K562 (cell line): ENCODE results near the gene PPP1R16B. TPM values are rescaled to one million over a fixed set of nuclear protein-coding genes. Genes with fewer than 3 reads are reported as not detected.

Source experiments
- ATAC-seq: fragments of 200-7000 bp; cut with Tn5 transposase; 3 replicates; pipeline ENCODE4 v1.9.1; 2020; ENCODE audit warnings: moderate library complexity
- BruUV-seq: library from RNA; stranded (reverse); fragments of 400-500 nt; replicated peaks from 2 replicates; lab custom pipeline; 2021; lab: Mats Ljungman, UMichigan
- CTCF ChIA-PET: fragments of 300-600 bp; formaldehyde crosslinking; extraction: SDS; loops from one replicate; lab custom pipeline; 2021; ENCODE audit warnings: low intra/inter-chr PET ratio; lab: Yijun Ruan, JAX
- POLR2A ChIA-PET: fragments of 300-600, 350-650 bp; sonication (Branson Sonifier 250); formaldehyde crosslinking; extraction: SDS; loops from one replicate; lab custom pipeline; 2021; ENCODE audit warnings: antibody characterized with exemption, inconsistent platforms; lab: Yijun Ruan, JAX
- DNase-seq, 4 experiments: peaks; one replicate each; pipeline versions ENCODE4 v3.0.0 to v3.0.0-alpha.2; 2011 to 2018; ENCODE audit warnings: low spot score in 3 of 4, mixed read lengths in 3 of 4; ENCODE audit errors: extremely low read depth in 1 of 4
- FAIRE-seq: peaks from 2 replicates; lab custom pipeline; 2011; peaks lifted over from hg19 to GRCh38; lab: Jason Lieb, UNC
- H2AFZ ChIP-seq: 2 replicates; pipeline ENCODE4 v1.6.0; 2011; ENCODE audit warnings: low read depth, low read length, control low read depth, inconsistent platforms
- H3K27ac ChIP-seq: fragments of 200-600 bp; 3 replicates; pipeline ENCODE4 v1.8.0; 2011; ENCODE audit warnings: low read depth, mild to moderate bottlenecking, control low read depth, inconsistent platforms, low read length, moderate library complexity, mixed read lengths; ENCODE audit errors: extremely low read depth
- H3K27me3 ChIP-seq, 2 experiments: fragments of 300-600 bp in 1 of 2; 2 replicates in 1 of 2; 3 replicates in 1 of 2; pipeline versions ENCODE4 v1.6.0 to v1.8.0; 2011; ENCODE audit warnings: inconsistent platforms in 2 of 2, low read length in 2 of 2, mild to moderate bottlenecking in 1 of 2, mixed read lengths in 1 of 2, moderate library complexity in 1 of 2; ENCODE audit not compliant: control insufficient read depth in 2 of 2, insufficient read depth in 2 of 2
- H3K36me3 ChIP-seq: fragments of 300-600 bp; 3 replicates; pipeline ENCODE4 v1.8.0; 2011; ENCODE audit warnings: mild to moderate bottlenecking, low read length, inconsistent platforms; ENCODE audit not compliant: control insufficient read depth, insufficient read depth
- H3K4me1 ChIP-seq, 2 experiments: fragments of 200-600 bp in 1 of 2; replicated peaks in 1 of 2; 2 replicates in 1 of 2; 3 replicates in 1 of 2; pipeline versions ENCODE4 v1.5.1 to v1.8.0; 2011; ENCODE audit warnings: inconsistent platforms in 2 of 2, low read length in 2 of 2, mild to moderate bottlenecking in 1 of 2, mixed read lengths in 1 of 2, moderate library complexity in 1 of 2; ENCODE audit not compliant: control insufficient read depth in 2 of 2, insufficient read depth in 2 of 2
- H3K4me2 ChIP-seq: 2 replicates; pipeline ENCODE4 v1.6.1; 2011; ENCODE audit warnings: low read length, control low read depth, inconsistent platforms, mixed read lengths; ENCODE audit not compliant: insufficient read depth
- H3K4me3 ChIP-seq: fragments of 200-600 bp; sonication (generic), shearing (Covaris generic); 2 replicates; pipeline ENCODE4 v1.5.1; 2016; ENCODE audit warnings: control low read depth, inconsistent platforms
- H3K79me2 ChIP-seq: fragments of 200-600 bp; 3 replicates; pipeline ENCODE4 v1.8.0; 2011; ENCODE audit warnings: low read length, inconsistent platforms; ENCODE audit not compliant: control insufficient read depth, insufficient read depth
- H3K9ac ChIP-seq, 2 experiments: 2 replicates each; pipeline versions ENCODE4 v1.6.0 to v1.6.1; 2011; ENCODE audit warnings: low read depth in 2 of 2, low read length in 2 of 2, control low read depth in 1 of 2, inconsistent platforms in 1 of 2, mild to moderate bottlenecking in 1 of 2, mixed read lengths in 1 of 2; ENCODE audit not compliant: insufficient read depth in 1 of 2
- H3K9me1 ChIP-seq: one replicate; pipeline ENCODE4 v1.6.0; 2011; ENCODE audit warnings: inconsistent platforms, mild to moderate bottlenecking, low read length, moderate library complexity; ENCODE audit not compliant: control insufficient read depth, insufficient read depth
- H3K9me3 ChIP-seq: replicated peaks from 2 replicates; pipeline ENCODE4 v1.5.1; 2011; ENCODE audit warnings: low read depth, low read length, inconsistent platforms; ENCODE audit not compliant: control insufficient read depth, insufficient read depth
- H4K20me1 ChIP-seq: replicated peaks from 2 replicates; pipeline ENCODE4 v1.6.1; 2011; ENCODE audit warnings: low read length, inconsistent platforms, mixed read lengths; ENCODE audit not compliant: control insufficient read depth, insufficient read depth
- CEBPG ChIP-seq, 3 experiments: fragments of 200-800 bp in 1 of 3; sonication (Bioruptor generic) in 1 of 3; sonication (generic) in 1 of 3; formaldehyde crosslinking in 1 of 3; IDR thresholded peaks in 2 of 3; conservative IDR thresholded peaks in 1 of 3; 2 replicates each; pipeline versions ENCODE4 v1.6.1 to v1.8.0; 2016 to 2022; ENCODE audit warnings: missing compliant biosample characterization in 2 of 3, missing genetic modification characterization in 2 of 3, mild to moderate bottlenecking in 1 of 3, missing genetic modification reagents in 1 of 3
- CHD1 ChIP-seq: fragments of 200-600 bp; sonication (generic); IDR thresholded peaks from one replicate; pipeline ENCODE4 v1.6.1; 2012; ENCODE audit warnings: mild to moderate bottlenecking, moderate library complexity, low read length, inconsistent platforms
- DACH1 ChIP-seq: fragments of 450-650 bp; IDR thresholded peaks from 2 replicates; pipeline ENCODE4 v1.6.1; 2018; ENCODE audit not compliant: partially characterized antibody
- GABPB1 ChIP-seq: sonication (generic); formaldehyde crosslinking; IDR thresholded peaks from 2 replicates; pipeline ENCODE4 v1.8.0; 2022; ENCODE audit warnings: mild to moderate bottlenecking, missing genetic modification reagents
- GTF2E2 ChIP-seq: fragments of 200-800 bp; sonication (Bioruptor generic); IDR thresholded peaks from 2 replicates; pipeline ENCODE4 v1.6.1; 2016; ENCODE audit warnings: missing genetic modification characterization, missing compliant biosample characterization
- HMG20B ChIP-seq: fragments of 250-450 bp; sonication (Bioruptor Pico); IDR thresholded peaks from 2 replicates; pipeline ENCODE4 v1.5.0; 2021; ENCODE audit warnings: mild to moderate bottlenecking
- KAT7 ChIP-seq: sonication (generic); formaldehyde crosslinking; IDR thresholded peaks from 2 replicates; pipeline ENCODE4 v1.8.0; 2022; ENCODE audit warnings: missing genetic modification reagents, mild to moderate bottlenecking, borderline replicate concordance
- MIER1 ChIP-seq: fragments of 450-650 bp; IDR thresholded peaks from 2 replicates; pipeline ENCODE4 v1.6.1; 2016; ENCODE audit warnings: antibody characterized with exemption, mild to moderate bottlenecking, low read depth
- NBN ChIP-seq: fragments of 450-650 bp; IDR thresholded peaks from 2 replicates; pipeline ENCODE4 v1.6.1; 2016; ENCODE audit warnings: low read depth, mild to moderate bottlenecking
- NCOA4 ChIP-seq: fragments of 450-650 bp; IDR thresholded peaks from 2 replicates; pipeline ENCODE4 v1.6.1; 2018; ENCODE audit warnings: mild to moderate bottlenecking; ENCODE audit not compliant: partially characterized antibody
- NR1H2 ChIP-seq: sonication (generic); formaldehyde crosslinking; IDR thresholded peaks from 2 replicates; pipeline ENCODE4 v1.4.0; 2020; ENCODE audit warnings: mild to moderate bottlenecking, missing genetic modification reagents
- SOX6 ChIP-seq: fragments of 450-650 bp; IDR thresholded peaks from 2 replicates; pipeline ENCODE4 v1.6.1; 2014; ENCODE audit warnings: mild to moderate bottlenecking
- TAF7 ChIP-seq: fragments of 450-650 bp; IDR thresholded peaks from 2 replicates; pipeline ENCODE4 v1.6.1; 2016; ENCODE audit warnings: missing genetic modification characterization, missing compliant biosample characterization
- U2AF1 ChIP-seq: fragments of 200-400 bp; formaldehyde crosslinking; optimal IDR thresholded peaks from 2 replicates; pipeline ENCODE3; 2017; ENCODE audit warnings: mild to moderate bottlenecking, low read depth, low read length, moderate library complexity
- ZNF324 ChIP-seq: fragments of 250-450 bp; sonication (Bioruptor Pico); IDR thresholded peaks from 2 replicates; pipeline ENCODE4 v1.4.0; 2020; ENCODE audit warnings: mild to moderate bottlenecking
- ZNF584 ChIP-seq: fragments of 200-800 bp; sonication (Bioruptor generic); IDR thresholded peaks from 2 replicates; pipeline ENCODE4 v1.6.1; 2016; ENCODE audit warnings: low read depth, mild to moderate bottlenecking, missing genetic modification characterization, missing compliant biosample characterization
- WGBS: fragments of 100-300 bp; shearing (Covaris generic); methylation state at CpG from one replicate; pipeline ENCODE4 v1.1.6; 2016; ENCODE audit warnings: low coverage, mixed read lengths; ENCODE audit not compliant: insufficient coverage; ENCODE audit errors: missing lambda C conversion rate; 5-methylcytosine and 5-hydroxymethylcytosine counted together
- in situ Hi-C: fragments of 300-500 bp; cut with MboI; formaldehyde crosslinking; loops from 4 replicates; pipeline ENCODE4 v1.15.0; 2018; ENCODE audit warnings: inconsistent platforms, mixed read lengths
- intact Hi-C: fragments of 100-400 bp; cut with micrococcal nuclease; formaldehyde crosslinking; loops from 2 replicates; pipeline ENCODE4 v1.14.2; 2022
- polyA plus RNA-seq, 8 experiments: library from polyadenylated mRNA; depleted of rRNA in 4 of 8; stranded (reverse) in 5 of 8; unstranded in 3 of 8; fragments of >200 nt; fragmentation: Nextera tagmentation in 2 of 8; fragmentation: Illumina TruSeq in 1 of 8; extraction: Ambion mirVana in 2 of 8; extraction: Trizol in 1 of 8; gene quantifications; 2 replicates each; pipeline versions ENCODE4 v1.2.1 to v1.2.3, GENCODE V29; 2011 to 2014; ENCODE audit warnings: inconsistent platforms in 1 of 8, missing spikeins in 1 of 8
- total RNA-seq, 7 experiments: library from RNA; depleted of rRNA in 6 of 7; stranded (reverse); fragments of >200 nt in 6 of 7; fragmentation: Illumina TruSeq in 2 of 7; extraction: Trizol in 2 of 7; gene quantifications; 2 replicates each; pipeline versions ENCODE4 v1.2.1 to v1.2.3, GENCODE V29; 2011 to 2021; ENCODE audit warnings: low replicate concordance in 1 of 7
- TF ChIP-seq, protein P1 (sequence below): fragments of 450-650 bp; IDR thresholded peaks from 2 replicates; pipeline ENCODE4 v1.6.1; 2016; ENCODE audit warnings: low read depth, mild to moderate bottlenecking, moderate library complexity
- TF ChIP-seq, protein P2 (sequence below), 2 experiments: fragments of 450-650 bp; IDR thresholded peaks; 2 replicates each; pipeline ENCODE4 v1.6.1; 2016

The PPP1R16B gene
- total and polyA plus RNA-seq, 9 of the 15 experiments (the other 6 are each of a cell fraction or from before 2014, with no cell fraction given): 1.5 to 11.5 (median 6.8) TPM

GRCh38 chr20:38961530-38962043 lies 156.1 kb downstream of the PPP1R16B start:
- Histone ChIP-seq H3K36me3 (peaks cover 20% of the 10 kb centered on the region; the same call in 2 of the 3 replicates), H3K9me3 (no peaks in the 10 kb centered on the region), H3K27me3 (no peaks in the 10 kb centered on the region), H3K79me2 (peaks cover 60% of the 10 kb centered on the region), H3K4me3 (peak overlapping the region; percentile 92), H3K4me2 (peak overlapping the region; percentile 97), H2AFZ (peak overlapping the region; percentile 86), H3K9me1 (no peaks in the 10 kb centered on the region), H4K20me1 (no peaks in the 10 kb centered on the region), H3K9ac (peak overlapping the region; percentile 90 to 94), H3K4me1 (peaks cover 14 to 23% of the 10 kb centered on the region in 2 experiments; a peak in 4 of 5 replicates), H3K27ac (peak overlapping the region; percentile 94)
- DNase-seq: no peak
- in situ Hi-C loops (no loop called here), intact Hi-C loops (loop anchor here (1.0 to 5.0 kb wide), 3 partner anchors 35 to 214 kb away; partner anchors contain the start of genes ACTR5 and FAM83D)
- BruUV-seq: TSS peak; percentile 93
- no peak for FAIRE-seq
- POLR2A ChIA-PET: interaction anchor here (0.6 to 3.3 kb wide), 19 partner anchors 8 to 514 kb away, joined by 3 to 46 read pairs (median 5); partner anchors contain the start of gene FAM83D
- CTCF ChIA-PET: interaction anchor here (2.0 kb wide), 1 partner anchor 36 kb away, joined by 10 read pairs; the partner anchor contains the start of gene FAM83D
- WGBS: under 1% methylated on average over 16 of the region's 16 CpGs
- ATAC-seq: no peak
- TF ChIP-seq GTF2E2 (peak; percentile 24; the same call in 1 of the 2 replicates), U2AF1 (no peak), ZNF584 (0 out of 2 replicates have a peak, but pooled peaks have one; percentile 20), KAT7 (0 out of 2 replicates have a peak, but pooled peaks have one; percentile 95), NBN (0 out of 2 replicates have a peak, but pooled peaks have one; percentile 28), TAF7 (tag) (0 out of 2 replicates have a peak, but pooled peaks have one; percentile 59), MIER1 (no peak), GABPB1 (CRISPR knock-in tag) (no peak), CEBPG (CRISPR knock-in tag; IDR thresholded peaks at IDR 0.05) (no peak), CEBPG (tag; conservative IDR thresholded peaks at IDR 0.05 in 1 of 2, IDR thresholded peaks at IDR 0.05 in 1 of 2) (no peak), ZNF324 (CRISPR knock-in tag) (0 out of 2 replicates have a peak, but pooled peaks have one; percentile 9), NR1H2 (peak; percentile 84; the same call in 1 of the 2 replicates), DACH1 (no peak), HMG20B (CRISPR knock-in tag) (no peak), SOX6 (0 out of 2 replicates have a peak, but pooled peaks have one; percentile 14), CHD1 (peak; percentile 65), NCOA4 (no peak)
- TF ChIP-seq, protein P1, sequence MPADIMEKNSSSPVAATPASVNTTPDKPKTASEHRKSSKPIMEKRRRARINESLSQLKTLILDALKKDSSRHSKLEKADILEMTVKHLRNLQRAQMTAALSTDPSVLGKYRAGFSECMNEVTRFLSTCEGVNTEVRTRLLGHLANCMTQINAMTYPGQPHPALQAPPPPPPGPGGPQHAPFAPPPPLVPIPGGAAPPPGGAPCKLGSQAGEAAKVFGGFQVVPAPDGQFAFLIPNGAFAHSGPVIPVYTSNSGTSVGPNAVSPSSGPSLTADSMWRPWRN: 0 out of 2 replicates have a peak, but pooled peaks have one; percentile 25
- TF ChIP-seq, protein P2, sequence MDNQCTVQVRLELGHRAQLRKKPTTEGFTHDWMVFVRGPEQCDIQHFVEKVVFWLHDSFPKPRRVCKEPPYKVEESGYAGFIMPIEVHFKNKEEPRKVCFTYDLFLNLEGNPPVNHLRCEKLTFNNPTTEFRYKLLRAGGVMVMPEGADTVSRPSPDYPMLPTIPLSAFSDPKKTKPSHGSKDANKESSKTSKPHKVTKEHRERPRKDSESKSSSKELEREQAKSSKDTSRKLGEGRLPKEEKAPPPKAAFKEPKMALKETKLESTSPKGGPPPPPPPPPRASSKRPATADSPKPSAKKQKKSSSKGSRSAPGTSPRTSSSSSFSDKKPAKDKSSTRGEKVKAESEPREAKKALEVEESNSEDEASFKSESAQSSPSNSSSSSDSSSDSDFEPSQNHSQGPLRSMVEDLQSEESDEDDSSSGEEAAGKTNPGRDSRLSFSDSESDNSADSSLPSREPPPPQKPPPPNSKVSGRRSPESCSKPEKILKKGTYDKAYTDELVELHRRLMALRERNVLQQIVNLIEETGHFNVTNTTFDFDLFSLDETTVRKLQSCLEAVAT (IDR thresholded peaks at IDR 0.05): peak in 1 of 2 experiments; percentile 39; a peak in 1 of 4 replicates
